Activated gamma-delta T cell (primary cell): ENCODE results near the gene PRUNE2.
"Not testable (repeated sequence)": the region's sequence is repeated elsewhere in the genome, so short reads cannot be mapped to it uniquely, and the experiment has no call there.

Experiments
- DNase-seq: peaks from one replicate; lab custom pipeline; 2025; lab: John Stamatoyannopoulos, UW

The PRUNE2 gene

GRCh38 chr9:76793784-76794431 lies 112.0 kb downstream of the PRUNE2 start:
- no peak for DNase-seq

- DNase-seq = no peak
Observed at GRCh38 chr9:76789840-76790239, 116.1 kb downstream of the PRUNE2 start.

- no peak for DNase-seq
Observed at GRCh38 chr9:76787677-76788076, 118.2 kb downstream of the PRUNE2 start.

GRCh38 chr9:76785501-76785900 lies 120.4 kb downstream of the PRUNE2 start:
- no peak for DNase-seq

- DNase-seq = no peak
Observed at GRCh38 chr9:76784881-76785280, 121.0 kb downstream of the PRUNE2 start.

- no peak for DNase-seq
Observed at GRCh38 chr9:76772686-76773445, 133.0 kb downstream of the PRUNE2 start.

- DNase-seq = no peak
Observed at GRCh38 chr9:76766126-76766525, 139.8 kb downstream of the PRUNE2 start.

GRCh38 chr9:76764138-76764537 lies 141.8 kb downstream of the PRUNE2 start, which contains the start of gene PCA3:
Gene PCA3 (plus strand): TSS chr9:76764438.
- no peak for DNase-seq

- no peak for DNase-seq
Observed at GRCh38 chr9:76761448-76761847, 144.5 kb downstream of the PRUNE2 start.

- no peak for DNase-seq
Observed at GRCh38 chr9:76759732-76760131, 146.2 kb downstream of the PRUNE2 start.

- no peak for DNase-seq
Observed at GRCh38 chr9:76758476-76758875, 147.4 kb downstream of the PRUNE2 start.

- no peak for DNase-seq
Observed at GRCh38 chr9:76756941-76757673, 148.8 kb downstream of the PRUNE2 start.

- DNase-seq = no peak
Observed at GRCh38 chr9:76756268-76756640, 149.7 kb downstream of the PRUNE2 start.

GRCh38 chr9:76751001-76751400 lies 154.9 kb downstream of the PRUNE2 start:
- DNase-seq = no peak

GRCh38 chr9:76744336-76744735 lies 161.6 kb downstream of the PRUNE2 start:
- DNase-seq = no peak

- DNase-seq = no peak
Observed at GRCh38 chr9:76743931-76744330, 162.0 kb downstream of the PRUNE2 start.

GRCh38 chr9:76742890-76743289 lies 163.0 kb downstream of the PRUNE2 start:
- DNase-seq = not testable (repeated sequence)

- DNase-seq = no peak
Observed at GRCh38 chr9:76741524-76741923, 164.4 kb downstream of the PRUNE2 start.

GRCh38 chr9:76738402-76738801 lies 167.5 kb downstream of the PRUNE2 start:
- DNase-seq = no peak

- DNase-seq = no peak
Observed at GRCh38 chr9:76737154-76737902, 168.6 kb downstream of the PRUNE2 start.

GRCh38 chr9:76734716-76735115 lies 171.2 kb downstream of the PRUNE2 start:
- no peak for DNase-seq

- no peak for DNase-seq
Observed at GRCh38 chr9:76733096-76733495, 172.8 kb downstream of the PRUNE2 start.
